ENCODE data around the gene EIF2B2. TPM values are rescaled to one million over a fixed set of nuclear protein-coding genes. Genes with fewer than 3 reads are reported as not detected.

The EIF2B2 gene
- total and polyA plus RNA-seq, 7 donors, result 44.5 to 91.9 (median 64.4) TPM

- Histone ChIP-seq H3K36me3 (ENCODE audit: insufficient read depth in 1 of 2, low read depth in 1 of 2) (peaks cover 3 to 25% of the 10 kb centered on the region in 2 donors), H3K4me3 (no peak overlapping the region), H3K9me3 (peaks cover 10% of the 10 kb centered on the region), H3K4me1 (peaks cover 16% of the 10 kb centered on the region), H3K27ac (no peak overlapping the region), H3K27me3 (ENCODE audit: insufficient read depth in 3 of 3, low read length in 2 of 3) (no peaks in the 10 kb centered on the region)
- no peak for DNase-seq
- ATAC-seq, result no peak
- WGBS, 3 donors, result 88 to 95% (median 91%) methylated on average over 2 of the region's 2 CpGs
- TF ChIP-seq CTCF (IDR thresholded peaks at IDR 0.05), result no peak
- intact Hi-C loops (cut with DNase I), result loop anchor here (5.0 to 10.0 kb wide), 2 partner anchors 54 to 64 kb away; partner anchors contain the start of genes ACYP1 (in 1 of the 2) and ZC2HC1C (in 1 of the 2)
Observed at GRCh38 chr14:75001261-75001660, 1.5 kb upstream of the EIF2B2 start.

GRCh38 chr14:75001899-75002298 lies 822 bp upstream of the EIF2B2 start:
- H3K27me3 ChIP-seq (ENCODE audit: insufficient read depth in 3 of 3, low read length in 2 of 3), result no peaks in the 10 kb centered on the region
- DNase-seq (no peak), ATAC-seq (no peak)
- peaks cover 16% of the 10 kb centered on the region for H3K4me1 ChIP-seq
- peak overlapping the region; percentile 92 for H3K4me3 ChIP-seq
- H3K36me3 ChIP-seq (ENCODE audit: insufficient read depth in 1 of 2, low read depth in 1 of 2), result peaks cover 7 to 32% of the 10 kb centered on the region in 2 donors
- H3K27ac ChIP-seq, result peak overlapping the region; percentile 92
- WGBS, 3 donors, result 96 to 98% (median 97%) methylated on average over 1 of the region's 1 CpG
- no peak for TF ChIP-seq CTCF (IDR thresholded peaks at IDR 0.05)
- H3K9me3 ChIP-seq, result peaks cover 10% of the 10 kb centered on the region
- intact Hi-C loops (cut with DNase I), result loop anchor here (5.0 to 10.0 kb wide), 2 partner anchors 55 to 63 kb away; partner anchors contain the start of genes ACYP1 (in 1 of the 2) and ZC2HC1C (in 1 of the 2)

- H3K36me3 ChIP-seq (ENCODE audit: insufficient read depth in 1 of 2, low read depth in 1 of 2), result peaks cover 9 to 47% of the 10 kb centered on the region in 2 donors
- no peaks in the 10 kb centered on the region for H3K27me3 ChIP-seq (ENCODE audit: insufficient read depth in 3 of 3, low read length in 2 of 3)
- ATAC-seq (peak in 3 of 4 donors; percentile 0 to 6 (median 4)), DNase-seq (no peak)
- intact Hi-C loops (cut with DNase I), result loop anchor here (5.0 to 10.0 kb wide), 2 partner anchors 56 to 61 kb away; partner anchors contain the start of genes ACYP1 (in 1 of the 2) and ZC2HC1C (in 1 of the 2)
- peak overlapping the region; percentile 92 for H3K27ac ChIP-seq
- peaks cover 10% of the 10 kb centered on the region for H3K9me3 ChIP-seq
- H3K4me1 ChIP-seq, result peaks cover 16% of the 10 kb centered on the region
- WGBS, 3 donors, result 7 to 10% (median 9%) methylated on average over 18 of the region's 18 CpGs
- TF ChIP-seq CTCF (IDR thresholded peaks at IDR 0.05), result no peak
- peak overlapping the region; percentile 92 for H3K4me3 ChIP-seq
Observed at GRCh38 chr14:75003250-75004027, 718 bp downstream of the EIF2B2 start.

- intact Hi-C loops (cut with DNase I), result loop anchor here (5.0 to 10.0 kb wide), 2 partner anchors 42 to 59 kb away; partner anchors contain the start of genes ACYP1 (in 1 of the 2) and ZC2HC1C (in 1 of the 2)
- no peaks in the 10 kb centered on the region for H3K27me3 ChIP-seq (ENCODE audit: insufficient read depth in 3 of 3, low read length in 2 of 3)
- ATAC-seq (no peak), DNase-seq (no peak)
- TF ChIP-seq CTCF (IDR thresholded peaks at IDR 0.05), result no peak
- H3K36me3 ChIP-seq (ENCODE audit: insufficient read depth in 1 of 2, low read depth in 1 of 2), result peaks cover 20 to 66% of the 10 kb centered on the region in 2 donors
- peaks cover 10% of the 10 kb centered on the region for H3K9me3 ChIP-seq
- peaks cover 16% of the 10 kb centered on the region for H3K4me1 ChIP-seq
- H3K4me3 ChIP-seq, result no peak overlapping the region
- WGBS, 3 donors, result 80 to 93% (median 89%) methylated on average over 3 of the region's 3 CpGs
- no peak overlapping the region for H3K27ac ChIP-seq
Observed at GRCh38 chr14:75005357-75005756, 2.6 kb downstream of the EIF2B2 start.

All from psoas muscle (tissue), 8 donors.